Inflammatory macrophage treated with lipopolysaccharide for 4 hours (primary cell): ENCODE measurements around the gene CYP21A2.
"Not testable (repeated sequence)": the region's sequence is repeated elsewhere in the genome, so short reads cannot be mapped to it uniquely, and the experiment has no call there.

Experiments
- DNase-seq: peaks from one replicate; pipeline ENCODE4 v3.0.0-alpha.2; 2020

Gene CYP21A2

DNA sequence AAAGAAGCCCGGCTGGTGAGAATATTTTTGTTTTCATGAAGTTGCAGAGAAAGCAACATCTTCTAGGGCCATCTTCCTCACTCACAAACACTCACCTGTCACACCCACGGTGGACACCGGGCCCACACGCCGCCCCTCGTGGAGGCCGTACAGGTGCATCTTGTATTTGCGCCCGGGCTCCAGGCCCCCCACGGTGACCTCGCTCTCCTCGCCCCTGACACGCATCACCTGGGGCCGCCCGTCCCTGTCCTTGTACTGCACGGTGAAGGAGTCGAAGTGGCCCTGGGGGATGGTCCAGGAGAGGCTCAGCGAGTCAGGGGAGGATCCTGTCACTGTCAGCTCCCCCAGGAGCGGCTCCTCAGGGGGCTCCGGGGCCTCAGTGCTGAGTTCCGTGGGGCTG lies 17.5 kb downstream of the CYP21A2 start:
- not testable (repeated sequence) for DNase-seq

DNA sequence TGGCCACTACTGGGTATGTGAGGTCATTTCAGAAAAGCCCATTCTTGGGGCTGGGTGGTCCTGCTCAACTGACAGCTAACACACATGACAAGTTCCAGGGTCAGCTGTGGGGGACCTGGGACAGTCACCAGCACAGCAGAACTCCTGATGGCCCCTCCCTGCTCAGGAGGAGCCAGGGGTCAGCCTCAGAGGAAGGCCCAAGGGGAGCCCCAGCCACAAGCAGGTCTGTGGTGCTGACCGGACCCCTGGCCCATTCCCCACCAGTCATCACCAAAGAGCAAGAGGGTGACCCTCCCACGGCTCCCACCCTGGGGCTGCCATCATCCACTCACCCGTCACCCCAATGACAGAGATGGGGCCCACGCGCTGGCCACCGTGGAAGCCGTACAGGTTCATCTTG lies 18.0 kb downstream of the CYP21A2 start:
- DNase-seq, result no peak

DNA sequence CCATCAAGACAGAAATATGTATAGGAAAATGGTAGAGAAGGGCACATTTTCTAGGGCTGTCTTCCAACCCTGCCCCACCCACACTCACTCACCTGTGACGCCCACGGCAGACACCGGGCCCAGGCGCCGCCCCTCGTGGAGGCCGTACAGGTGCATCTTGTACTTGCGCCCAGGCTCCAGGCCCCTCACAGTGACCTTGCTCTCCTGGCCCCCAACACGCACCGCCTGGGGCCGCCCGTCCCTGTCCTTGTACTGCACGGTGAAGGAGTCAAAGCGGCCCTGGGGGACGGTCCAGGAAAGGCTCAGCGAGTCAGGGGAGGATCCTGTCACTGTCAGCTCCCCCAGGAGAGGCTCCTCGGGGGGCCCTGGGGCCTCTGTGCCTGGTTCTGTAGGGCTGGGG lies 19.8 kb downstream of the CYP21A2 start:
- no peak for DNase-seq

DNA sequence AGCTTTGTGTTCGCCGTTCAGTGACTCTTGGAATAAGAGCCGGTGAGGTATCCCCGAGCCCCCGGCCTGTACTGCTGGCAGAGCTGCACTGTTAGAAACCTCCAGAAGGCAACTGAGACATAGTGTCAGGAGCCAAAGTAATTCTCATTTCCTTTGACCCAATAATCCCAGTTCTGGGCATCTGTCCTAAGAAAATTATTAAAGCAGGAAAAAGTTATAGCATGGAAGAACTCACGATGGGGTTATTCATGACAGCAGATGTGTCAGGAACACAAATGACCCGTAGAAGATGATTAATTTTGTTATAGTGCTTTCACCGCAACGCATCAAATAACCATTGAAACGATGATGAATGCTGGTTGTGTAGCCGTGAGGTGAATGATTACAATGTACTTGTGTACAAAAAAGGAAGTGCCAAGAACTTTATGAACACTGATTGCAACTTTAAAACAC lies 20.3 kb downstream of the CYP21A2 start:
- no peak for DNase-seq

DNA sequence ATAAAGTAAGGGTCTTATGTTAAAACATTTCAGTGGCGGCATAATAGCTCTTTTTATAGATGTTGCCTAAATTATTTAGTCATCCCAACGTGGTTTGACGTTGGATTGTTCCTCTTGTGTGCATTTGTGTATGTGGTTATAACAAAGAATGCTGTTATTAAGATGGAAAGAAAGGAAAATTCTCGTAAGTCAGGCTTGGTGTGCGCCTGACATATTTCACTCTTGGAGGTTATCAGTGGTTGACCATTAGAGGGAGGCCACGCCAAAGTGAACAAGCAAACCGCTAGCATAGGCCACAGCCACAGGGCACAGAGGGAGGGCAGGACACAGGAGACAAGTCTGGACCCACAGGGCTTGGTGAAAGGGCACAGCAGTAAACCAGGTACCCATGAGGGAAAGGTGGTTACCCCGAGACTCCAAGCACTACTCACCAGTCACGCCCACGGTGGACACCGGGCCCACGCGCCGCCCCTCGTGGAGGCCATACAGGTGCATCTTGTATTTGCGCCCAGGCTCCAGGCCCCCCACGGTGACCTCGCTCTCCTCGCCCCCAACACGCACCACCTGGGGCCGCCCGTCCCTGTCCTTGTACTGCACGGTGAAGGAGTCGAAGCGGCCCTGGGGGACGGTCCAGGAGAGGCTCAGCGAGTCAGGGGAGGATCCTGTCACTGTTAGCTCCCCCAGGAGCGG lies 22.9 kb downstream of the CYP21A2 start:
- no peak for DNase-seq

DNA sequence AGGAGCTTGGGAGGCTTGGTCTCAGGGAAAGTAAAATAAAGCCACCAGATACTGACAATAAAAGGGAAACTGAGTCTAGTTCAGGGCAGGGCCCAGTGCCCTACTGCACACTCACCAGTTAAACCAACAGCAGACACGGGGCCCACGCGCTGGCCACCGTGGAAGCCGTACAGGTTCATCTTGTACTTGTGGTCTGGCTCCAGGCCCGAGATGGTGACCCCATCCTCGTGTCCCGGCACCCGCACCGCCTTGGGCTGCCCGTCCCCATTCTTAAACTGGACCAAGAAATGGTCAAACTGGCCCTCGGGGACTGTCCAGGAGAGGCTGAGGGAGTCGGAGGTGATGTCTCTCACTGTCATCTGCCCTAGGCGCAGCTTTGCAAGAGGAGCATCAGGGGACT lies 26.5 kb downstream of the CYP21A2 start:
- no peak for DNase-seq

- not testable (repeated sequence) for DNase-seq
Measured at GRCh38 chr6:32067521-32067920, 29.3 kb downstream of the CYP21A2 start.

- not testable (repeated sequence) for DNase-seq
Measured at GRCh38 chr6:32068315-32068714, 30.1 kb downstream of the CYP21A2 start.

DNA sequence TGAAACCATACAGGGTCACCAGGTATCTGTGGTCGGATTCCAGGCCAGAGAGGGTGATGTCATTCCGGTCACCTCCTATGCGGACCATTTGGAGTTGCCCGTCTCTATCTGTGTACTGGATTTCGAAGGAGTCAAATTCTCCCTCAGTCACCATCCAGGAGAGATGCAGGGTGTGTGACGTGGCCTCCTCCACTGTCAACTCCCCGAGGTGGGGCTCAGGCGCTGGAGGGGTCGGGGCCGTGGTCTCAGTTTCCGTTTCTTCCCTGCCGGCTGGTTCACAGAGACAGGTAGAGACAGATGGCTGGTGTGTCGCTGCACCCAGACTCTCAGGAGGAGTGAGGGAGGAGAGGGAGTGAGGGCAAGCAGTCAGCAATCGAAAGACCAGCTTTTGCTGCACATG lies 30.7 kb downstream of the CYP21A2 start:
- no peak for DNase-seq

- DNase-seq, result no peak
Measured at GRCh38 chr6:32069460-32069859, 31.2 kb downstream of the CYP21A2 start.

- no peak for DNase-seq
Measured at GRCh38 chr6:32069878-32070515, 31.8 kb downstream of the CYP21A2 start.

- no peak for DNase-seq
Measured at GRCh38 chr6:32070814-32071543, 32.8 kb downstream of the CYP21A2 start.

- DNase-seq, result no peak
Measured at GRCh38 chr6:32073101-32073500, 34.9 kb downstream of the CYP21A2 start.

DNA sequence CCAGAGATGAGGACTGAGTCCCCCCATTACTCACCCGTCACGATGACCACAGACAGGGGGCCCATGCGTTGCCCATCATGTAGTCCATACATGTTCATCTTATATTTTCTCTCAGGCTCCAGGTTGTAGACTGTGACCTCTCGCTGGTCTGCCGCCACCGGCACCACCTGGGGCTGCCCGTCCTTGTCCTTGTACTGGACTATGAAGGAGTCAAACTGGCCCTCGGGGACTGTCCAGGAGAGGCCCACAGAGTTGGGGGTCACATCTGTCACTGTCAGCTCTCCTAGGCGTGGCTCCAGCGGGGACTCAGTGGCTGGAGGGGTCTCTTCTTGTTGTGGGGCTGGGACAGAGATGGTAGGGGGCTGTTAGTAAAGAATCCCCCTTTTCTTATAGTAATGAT lies 35.4 kb downstream of the CYP21A2 start:
- no peak for DNase-seq

- DNase-seq, result no peak
Measured at GRCh38 chr6:32074996-32075532, 36.8 kb downstream of the CYP21A2 start.

DNA sequence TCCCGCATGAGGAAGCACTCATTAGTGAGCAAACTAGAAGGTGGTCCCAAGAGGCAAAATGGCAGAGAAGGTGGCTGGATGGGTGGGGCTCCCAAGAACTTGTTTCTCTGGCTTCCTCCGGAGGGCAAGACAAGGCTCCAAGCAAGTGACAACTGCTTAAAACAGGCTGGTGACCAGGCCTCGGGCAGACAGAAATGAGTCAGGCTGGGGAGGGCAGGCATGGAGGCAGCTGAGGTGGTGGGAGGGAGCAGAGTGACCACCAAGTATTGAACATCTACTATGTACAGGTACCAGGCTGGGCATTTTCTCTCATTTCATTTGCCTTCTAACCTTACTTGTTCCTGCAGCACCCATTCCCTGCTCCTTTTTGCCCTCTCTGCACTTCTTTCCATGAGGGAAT lies 37.6 kb downstream of the CYP21A2 start:
- no peak for DNase-seq

- no peak for DNase-seq
Measured at GRCh38 chr6:32076321-32076809, 38.1 kb downstream of the CYP21A2 start.

GRCh38 chr6:32079566-32080290 lies 41.5 kb downstream of the CYP21A2 start:
- no peak for DNase-seq

GRCh38 chr6:32081168-32081990 lies 43.2 kb downstream of the CYP21A2 start:
- no peak for DNase-seq

GRCh38 chr6:32082478-32082877 lies 44.3 kb downstream of the CYP21A2 start:
- DNase-seq, result no peak

- DNase-seq, result no peak
Measured at GRCh38 chr6:32082935-32083334, 44.7 kb downstream of the CYP21A2 start.
